ENCODE measurements around the gene HDAC7. TPM values are rescaled to one million over a fixed set of nuclear protein-coding genes. Genes with fewer than 3 reads are reported as not detected.

The HDAC7 gene
- total RNA-seq, 4 donors from 2014 or later = 58.3 to 105 (median 82.5) TPM

- no peaks in the 10 kb centered on the region for H3K9me3 ChIP-seq
- peaks cover 87 to 100% (median 93%) of the 10 kb centered on the region in 4 donors for H3K4me1 ChIP-seq
- no peaks in the 10 kb centered on the region for H3K27me3 ChIP-seq
- intact Hi-C loops (cut with DNase I) = no loop called here
- no peak for TF ChIP-seq POLR2A (IDR thresholded peaks at IDR 0.05; ENCODE audit: low read depth)
- TF ChIP-seq POLR2AphosphoS5 (IDR thresholded peaks at IDR 0.05) = no peak
- no peak for TF ChIP-seq EP300 (IDR thresholded peaks at IDR 0.05)
- no peak for TF ChIP-seq CTCF (IDR thresholded peaks at IDR 0.05)
- no peak for DNase-seq (ENCODE audit: extremely low spot score)
- WGBS = 47% methylated on average over 9 of the region's 9 CpGs
- peak overlapping the region in 1 of 4 donors; percentile 13 for H3K4me3 ChIP-seq
- H3K36me3 ChIP-seq = peaks cover 19 to 48% (median 30%) of the 10 kb centered on the region in 4 donors
- H3K27ac ChIP-seq (replicated peaks in 1 of 4) = peak overlapping the region; percentile 92 to 99 (median 98)
Measured at GRCh38 chr12:47801904-47802246, 17.8 kb downstream of the HDAC7 start.

- WGBS = 59% methylated on average over 7 of the region's 7 CpGs
- peak overlapping the region; percentile 92 to 99 (median 98) for H3K27ac ChIP-seq (replicated peaks in 1 of 4)
- peaks cover 81 to 98% (median 88%) of the 10 kb centered on the region in 4 donors for H3K4me1 ChIP-seq
- TF ChIP-seq CTCF (IDR thresholded peaks at IDR 0.05) (peak; percentile 19 to 46 (median 33)), EP300 (IDR thresholded peaks at IDR 0.05) (no peak)
- H3K9me3 ChIP-seq = no peaks in the 10 kb centered on the region
- peak overlapping the region in 1 of 4 donors; percentile 13 for H3K4me3 ChIP-seq
- intact Hi-C loops (cut with DNase I) = no loop called here
- H3K36me3 ChIP-seq = peaks cover 24 to 54% (median 36%) of the 10 kb centered on the region in 4 donors
- no peak for DNase-seq (ENCODE audit: extremely low spot score)
- no peaks in the 10 kb centered on the region for H3K27me3 ChIP-seq
Measured at GRCh38 chr12:47801170-47801903, 18.4 kb downstream of the HDAC7 start.

GRCh38 chr12:47800582-47800981 lies 19.1 kb downstream of the HDAC7 start:
- no peak for DNase-seq (ENCODE audit: extremely low spot score)
- 91% methylated on average over 6 of the region's 7 CpGs for WGBS
- Histone ChIP-seq H3K27ac (replicated peaks in 1 of 4) (peak overlapping the region; percentile 61 to 99 (median 80)), H3K27me3 (no peaks in the 10 kb centered on the region), H3K4me1 (peaks cover 74 to 90% (median 80%) of the 10 kb centered on the region in 4 donors), H3K36me3 (peaks cover 32 to 61% (median 43%) of the 10 kb centered on the region in 4 donors), H3K4me3 (no peak overlapping the region), H3K9me3 (no peaks in the 10 kb centered on the region)
- no peak for TF ChIP-seq CTCF (IDR thresholded peaks at IDR 0.05)
- no peak for TF ChIP-seq POLR2AphosphoS5 (IDR thresholded peaks at IDR 0.05)
- no peak for TF ChIP-seq POLR2A (IDR thresholded peaks at IDR 0.05; ENCODE audit: low read depth)
- TF ChIP-seq EP300 (IDR thresholded peaks at IDR 0.05) = no peak
- intact Hi-C loops (cut with DNase I) = no loop called here

GRCh38 chr12:47799357-47799955 lies 20.2 kb downstream of the HDAC7 start:
- intact Hi-C loops (cut with DNase I) = no loop called here
- no CpG with 5 or more reads among the region's 7 CpGs for WGBS
- no peak for TF ChIP-seq POLR2A (IDR thresholded peaks at IDR 0.05; ENCODE audit: low read depth)
- TF ChIP-seq POLR2AphosphoS5 (IDR thresholded peaks at IDR 0.05) = peak in 1 of 2 donors; percentile 18
- DNase-seq (ENCODE audit: extremely low spot score) = no peak
- peak overlapping the region; percentile 61 to 99 (median 80) for H3K27ac ChIP-seq (replicated peaks in 1 of 4)
- H3K36me3 ChIP-seq = peaks cover 43 to 68% (median 52%) of the 10 kb centered on the region in 4 donors
- no peak overlapping the region for H3K4me3 ChIP-seq
- no peaks in the 10 kb centered on the region for H3K27me3 ChIP-seq
- no peaks in the 10 kb centered on the region for H3K9me3 ChIP-seq
- H3K4me1 ChIP-seq = peaks cover 62 to 79% (median 69%) of the 10 kb centered on the region in 4 donors

- H3K36me3 ChIP-seq = peaks cover 52 to 68% (median 59%) of the 10 kb centered on the region in 4 donors
- intact Hi-C loops (cut with DNase I) = no loop called here
- H3K4me3 ChIP-seq = no peak overlapping the region
- H3K4me1 ChIP-seq = peaks cover 53 to 69% (median 59%) of the 10 kb centered on the region in 4 donors
- H3K27me3 ChIP-seq = no peaks in the 10 kb centered on the region
- no peaks in the 10 kb centered on the region for H3K9me3 ChIP-seq
- DNase-seq (ENCODE audit: extremely low spot score) = no peak
- TF ChIP-seq CTCF (IDR thresholded peaks at IDR 0.05) (no peak), EP300 (IDR thresholded peaks at IDR 0.05) (no peak), POLR2A (IDR thresholded peaks at IDR 0.05; ENCODE audit: low read depth) (no peak)
- peak overlapping the region in 3 of 4 donors; percentile 14 to 99 (median 99) for H3K27ac ChIP-seq (replicated peaks in 1 of 4)
- WGBS = 84% methylated on average over 11 of the region's 17 CpGs
Measured at GRCh38 chr12:47798382-47798948, 21.2 kb downstream of the HDAC7 start.

Data from esophagus muscularis mucosa (tissue), 4 donors.